Stimulated activated naive B cell treated with anti-CD40 and anti-IgM and Interleukin-4, amounts not matched to agents 10 μg/mL and 1 μg/mL and 100 μg/mL, for 72 hours (primary cell): ENCODE results near the gene HP1BP3.

Source experiments
- ATAC-seq, 2 donors: fragments of 150-1000 bp; cut with Tn5 transposase; replicated peaks; 2 replicates each; pipeline ENCODE4 v1.10.0; 2021; ENCODE audit warnings: moderate library complexity in 1 of 2
- DNase-seq: peaks from one replicate; pipeline ENCODE4 v3.0.0; 2021
- H3K27ac Mint-ChIP-seq: one replicate; pipeline ENCODE4 v1.8.0; 2022; ENCODE audit warnings: mild to moderate bottlenecking, mixed read lengths
- H3K27me3 Mint-ChIP-seq, 2 donors: one replicate each; pipeline ENCODE4 v1.8.0; 2022; ENCODE audit warnings: mixed read lengths in 2 of 2
- H3K36me3 Mint-ChIP-seq, 2 donors: one replicate each; pipeline ENCODE4 v1.8.0; 2022; ENCODE audit warnings: mixed read lengths in 2 of 2, mild to moderate bottlenecking in 1 of 2
- H3K4me1 Mint-ChIP-seq, 2 donors: one replicate each; pipeline ENCODE4 v1.8.0; 2022; ENCODE audit warnings: mixed read lengths in 2 of 2, mild to moderate bottlenecking in 1 of 2
- H3K4me3 Mint-ChIP-seq, 2 donors: one replicate each; pipeline ENCODE4 v1.8.0; 2022; ENCODE audit warnings: mild to moderate bottlenecking in 2 of 2, mixed read lengths in 2 of 2, moderate library complexity in 1 of 2
- H3K9me3 Mint-ChIP-seq, 2 donors: one replicate each; pipeline ENCODE4 v1.8.0; 2022; ENCODE audit warnings: mixed read lengths in 2 of 2, mild to moderate bottlenecking in 1 of 2

Gene HP1BP3, protein sequence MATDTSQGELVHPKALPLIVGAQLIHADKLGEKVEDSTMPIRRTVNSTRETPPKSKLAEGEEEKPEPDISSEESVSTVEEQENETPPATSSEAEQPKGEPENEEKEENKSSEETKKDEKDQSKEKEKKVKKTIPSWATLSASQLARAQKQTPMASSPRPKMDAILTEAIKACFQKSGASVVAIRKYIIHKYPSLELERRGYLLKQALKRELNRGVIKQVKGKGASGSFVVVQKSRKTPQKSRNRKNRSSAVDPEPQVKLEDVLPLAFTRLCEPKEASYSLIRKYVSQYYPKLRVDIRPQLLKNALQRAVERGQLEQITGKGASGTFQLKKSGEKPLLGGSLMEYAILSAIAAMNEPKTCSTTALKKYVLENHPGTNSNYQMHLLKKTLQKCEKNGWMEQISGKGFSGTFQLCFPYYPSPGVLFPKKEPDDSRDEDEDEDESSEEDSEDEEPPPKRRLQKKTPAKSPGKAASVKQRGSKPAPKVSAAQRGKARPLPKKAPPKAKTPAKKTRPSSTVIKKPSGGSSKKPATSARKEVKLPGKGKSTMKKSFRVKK

GRCh38 chr1:20787029-20787839 is at the start of gene HP1BP3:
TSS of gene HP1BP3 (minus strand) at chr1:20787307. CDS start at chr1:20780440, 6,867 bp downstream.
- peak within 1 kb of the TSS; percentile 97 for H3K27ac Mint-ChIP-seq
- no peaks in the 10 kb centered on the region for H3K27me3 Mint-ChIP-seq
- peaks cover 9 to 25% of the 10 kb centered on the region in 2 donors for H3K4me1 Mint-ChIP-seq
- no peaks in the 10 kb centered on the region for H3K36me3 Mint-ChIP-seq
- peak within 1 kb of the TSS; percentile 95 for H3K4me3 Mint-ChIP-seq
- H3K9me3 Mint-ChIP-seq: no peaks in the 10 kb centered on the region
- peak; percentile 79 for DNase-seq
- ATAC-seq: peak; percentile 64 to 68

GRCh38 chr1:20836230-20836629 is 49.1 kb upstream of the HP1BP3 start:
- H3K27ac Mint-ChIP-seq: no peak overlapping the region
- ATAC-seq (no peak), DNase-seq (no peak)
- H3K36me3 Mint-ChIP-seq: peaks cover 20 to 38% of the 10 kb centered on the region in 2 donors
- H3K27me3 Mint-ChIP-seq: no peaks in the 10 kb centered on the region
- no peaks in the 10 kb centered on the region for H3K4me1 Mint-ChIP-seq
- H3K9me3 Mint-ChIP-seq: no peaks in the 10 kb centered on the region
- H3K4me3 Mint-ChIP-seq: no peak overlapping the region

DNA sequence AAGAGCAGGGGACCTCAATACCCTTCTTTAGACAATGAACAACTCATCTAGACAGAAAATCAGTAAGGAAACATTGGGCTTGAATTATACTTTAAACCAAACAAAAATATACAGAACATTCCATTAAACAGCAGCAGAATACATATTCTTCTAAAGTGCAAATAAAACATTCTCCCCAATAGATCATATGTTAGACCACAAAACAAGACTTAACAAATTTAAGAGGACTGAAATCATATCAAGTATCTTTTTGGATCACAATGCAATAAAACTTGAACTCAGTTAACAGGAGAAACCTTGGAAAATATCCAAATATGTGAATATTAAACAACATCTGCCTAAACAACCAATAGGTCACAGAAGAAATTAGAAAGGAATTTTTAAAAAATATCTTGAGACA is 47.7 kb upstream of the HP1BP3 start:
- no peak overlapping the region for H3K4me3 Mint-ChIP-seq
- H3K27me3 Mint-ChIP-seq: no peaks in the 10 kb centered on the region
- H3K9me3 Mint-ChIP-seq: no peaks in the 10 kb centered on the region
- H3K36me3 Mint-ChIP-seq: peaks cover 20 to 36% of the 10 kb centered on the region in 2 donors
- no peaks in the 10 kb centered on the region for H3K4me1 Mint-ChIP-seq
- no peak for ATAC-seq
- no peak for DNase-seq
- H3K27ac Mint-ChIP-seq: no peak overlapping the region

- Mint-ChIP-seq H3K36me3 (peaks cover 20 to 33% of the 10 kb centered on the region in 2 donors), H3K27ac (no peak overlapping the region), H3K9me3 (no peaks in the 10 kb centered on the region), H3K4me1 (no peaks in the 10 kb centered on the region), H3K27me3 (no peaks in the 10 kb centered on the region), H3K4me3 (no peak overlapping the region)
- no peak for ATAC-seq
- no peak for DNase-seq
Observed at GRCh38 chr1:20834192-20834591, 47.1 kb upstream of the HP1BP3 start.

DNA sequence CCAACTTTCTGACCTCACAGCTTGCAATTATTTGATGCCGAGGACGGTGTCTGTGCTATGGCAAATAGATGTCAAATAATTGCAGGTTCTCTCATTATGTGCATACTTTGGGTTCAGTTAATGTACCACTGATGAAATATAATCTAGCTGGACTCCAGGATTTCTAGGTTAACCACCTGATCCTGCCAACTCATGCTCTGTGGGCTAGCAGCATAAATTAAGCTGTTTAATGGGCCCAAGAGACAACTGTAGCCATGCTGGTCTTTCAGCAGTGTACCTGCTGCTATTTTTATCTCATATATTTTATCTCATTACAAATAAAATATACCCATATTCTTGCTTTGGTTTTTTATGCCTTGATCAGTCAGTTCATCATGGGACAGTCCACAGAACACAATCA is 43.3 kb upstream of the HP1BP3 start:
- ATAC-seq (no peak), DNase-seq (no peak)
- Mint-ChIP-seq H3K4me3 (no peak overlapping the region), H3K9me3 (no peaks in the 10 kb centered on the region), H3K27me3 (no peaks in the 10 kb centered on the region), H3K36me3 (peaks cover 23 to 34% of the 10 kb centered on the region in 2 donors), H3K4me1 (no peaks in the 10 kb centered on the region), H3K27ac (no peak overlapping the region)

DNA sequence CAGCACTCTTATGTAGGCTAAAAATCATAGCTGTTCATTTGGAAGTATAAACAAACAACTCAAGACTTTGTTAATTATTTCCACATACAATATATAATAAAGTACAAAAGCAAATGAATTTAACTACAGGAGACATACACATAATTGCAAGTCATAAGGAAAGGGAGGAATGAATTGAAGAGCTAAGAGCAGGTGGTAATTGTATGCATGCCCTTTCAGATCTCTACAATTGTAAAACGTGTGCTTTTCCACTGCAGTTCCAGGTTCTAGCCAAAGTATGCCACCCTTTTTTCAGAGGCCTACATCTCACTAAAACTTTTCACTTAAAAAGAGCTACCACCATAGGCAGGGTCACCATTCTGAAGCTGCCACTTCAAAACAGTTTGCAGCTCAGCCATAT is 42.8 kb upstream of the HP1BP3 start:
- DNase-seq: no peak
- H3K27me3 Mint-ChIP-seq: no peaks in the 10 kb centered on the region
- no peaks in the 10 kb centered on the region for H3K9me3 Mint-ChIP-seq
- H3K27ac Mint-ChIP-seq: no peak overlapping the region
- H3K4me3 Mint-ChIP-seq: no peak overlapping the region
- ATAC-seq: no peak
- no peaks in the 10 kb centered on the region for H3K4me1 Mint-ChIP-seq
- H3K36me3 Mint-ChIP-seq: peaks cover 18 to 31% of the 10 kb centered on the region in 2 donors

DNA sequence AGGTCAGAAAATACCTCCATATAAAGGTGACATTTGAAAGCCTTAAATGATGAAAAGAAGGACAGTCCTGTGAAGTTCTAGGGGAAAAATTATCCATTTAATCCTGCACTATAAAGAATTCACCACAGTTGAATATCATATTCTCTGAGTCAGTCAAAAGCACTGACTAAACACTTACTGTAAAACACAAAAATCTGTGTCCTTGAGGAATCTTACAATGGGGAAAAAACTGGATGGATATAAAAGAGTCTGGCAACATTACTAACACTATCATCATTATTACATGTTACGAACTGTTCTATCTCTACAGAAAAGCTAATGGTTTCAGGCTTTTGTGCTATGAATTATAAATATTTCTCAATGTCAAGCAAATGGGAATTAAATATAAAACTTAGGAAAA is 42.4 kb upstream of the HP1BP3 start:
- DNase-seq: no peak
- no peak for ATAC-seq
- H3K4me1 Mint-ChIP-seq: no peaks in the 10 kb centered on the region
- peaks cover 14 to 30% of the 10 kb centered on the region in 2 donors for H3K36me3 Mint-ChIP-seq
- no peak overlapping the region for H3K27ac Mint-ChIP-seq
- H3K27me3 Mint-ChIP-seq: no peaks in the 10 kb centered on the region
- H3K9me3 Mint-ChIP-seq: no peaks in the 10 kb centered on the region
- no peak overlapping the region for H3K4me3 Mint-ChIP-seq

DNA sequence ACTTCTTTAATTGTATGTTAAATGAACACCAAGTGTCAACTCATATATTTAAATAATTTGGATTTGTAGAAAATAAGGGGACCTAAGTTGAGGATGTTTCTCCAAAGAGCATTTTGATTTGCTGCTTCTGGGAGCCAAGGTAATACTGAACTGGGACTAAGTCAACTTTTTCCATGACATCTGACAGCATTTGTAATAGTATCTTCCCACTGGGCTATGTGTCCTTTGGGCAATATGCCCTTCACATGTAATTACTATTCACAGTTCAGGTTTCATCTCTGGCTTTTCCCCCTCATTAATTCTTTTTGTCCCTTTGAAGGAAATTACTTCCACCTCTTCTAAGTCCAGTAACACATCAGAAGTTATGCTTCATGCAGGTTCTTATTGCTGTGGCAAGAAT is 36.7 kb upstream of the HP1BP3 start:
- no peaks in the 10 kb centered on the region for H3K9me3 Mint-ChIP-seq
- H3K27ac Mint-ChIP-seq: no peak overlapping the region
- H3K36me3 Mint-ChIP-seq: peaks cover 32 to 59% of the 10 kb centered on the region in 2 donors

GRCh38 chr1:20821466-20821865 is 34.4 kb upstream of the HP1BP3 start:
- Mint-ChIP-seq H3K4me3 (no peak overlapping the region), H3K36me3 (peaks cover 35 to 51% of the 10 kb centered on the region in 2 donors), H3K4me1 (no peaks in the 10 kb centered on the region), H3K9me3 (no peaks in the 10 kb centered on the region), H3K27me3 (no peaks in the 10 kb centered on the region), H3K27ac (no peak overlapping the region)
- DNase-seq (no peak), ATAC-seq (no peak)

More for the DNA sequence above, 36.7 kb upstream of the HP1BP3 start:
- no peaks in the 10 kb centered on the region for H3K27me3 Mint-ChIP-seq
- ATAC-seq: no peak
- no peak for DNase-seq
- H3K4me1 Mint-ChIP-seq: no peaks in the 10 kb centered on the region
- no peak overlapping the region for H3K4me3 Mint-ChIP-seq

DNA sequence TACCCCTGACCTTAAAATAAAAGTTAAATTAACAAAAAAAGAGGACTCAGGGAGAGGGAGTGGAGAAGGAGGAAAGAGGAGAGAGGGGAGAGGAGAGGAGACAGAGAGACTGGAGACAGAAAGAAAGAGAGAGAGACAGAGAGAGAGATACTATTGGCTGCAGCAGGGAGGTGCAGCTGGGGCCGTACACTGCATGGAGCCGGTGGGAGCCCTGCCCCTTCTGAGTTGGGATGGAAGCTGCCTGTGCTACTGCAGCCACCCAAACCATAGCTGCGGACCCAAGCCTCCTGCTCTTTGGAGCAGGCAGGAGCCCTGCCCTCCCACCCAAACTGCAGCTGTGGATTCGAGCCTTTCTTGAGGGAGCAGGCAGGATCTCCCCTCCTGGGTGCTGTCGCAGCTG is 32.7 kb upstream of the HP1BP3 start:
- H3K9me3 Mint-ChIP-seq: no peaks in the 10 kb centered on the region
- H3K4me1 Mint-ChIP-seq: no peaks in the 10 kb centered on the region
- no peaks in the 10 kb centered on the region for H3K27me3 Mint-ChIP-seq
- ATAC-seq (no peak), DNase-seq (no peak)
- H3K4me3 Mint-ChIP-seq: no peak overlapping the region
- H3K36me3 Mint-ChIP-seq: peaks cover 34 to 45% of the 10 kb centered on the region in 2 donors
- no peak overlapping the region for H3K27ac Mint-ChIP-seq

DNA sequence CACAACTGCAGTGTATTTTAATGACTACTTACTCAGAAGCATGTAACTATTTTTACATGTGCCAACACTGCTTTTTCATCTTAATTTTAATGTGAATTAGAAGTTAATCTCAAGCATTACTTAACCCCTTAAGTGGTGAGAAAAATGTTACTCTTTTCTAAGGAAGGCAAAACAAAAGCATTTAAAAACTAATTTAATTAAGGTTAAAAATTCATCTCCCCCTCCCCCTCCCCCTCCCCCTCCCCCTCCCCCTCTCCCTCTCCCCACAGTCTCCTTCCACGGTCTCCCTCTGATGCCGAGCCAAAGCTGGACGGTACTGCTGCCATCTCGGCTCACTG is 27.4 kb upstream of the HP1BP3 start:
- Mint-ChIP-seq H3K27me3 (no peaks in the 10 kb centered on the region), H3K4me1 (no peaks in the 10 kb centered on the region), H3K27ac (no peak overlapping the region), H3K9me3 (no peaks in the 10 kb centered on the region), H3K4me3 (no peak overlapping the region), H3K36me3 (peaks cover 12 to 13% of the 10 kb centered on the region in 2 donors)
- ATAC-seq (no peak), DNase-seq (no peak)

- Mint-ChIP-seq H3K27ac (no peak overlapping the region), H3K27me3 (no peaks in the 10 kb centered on the region), H3K4me3 (no peak overlapping the region), H3K4me1 (no peaks in the 10 kb centered on the region), H3K36me3 (peaks cover 3 to 15% of the 10 kb centered on the region in 2 donors), H3K9me3 (no peaks in the 10 kb centered on the region)
- no peak for DNase-seq
- no peak for ATAC-seq
Observed at GRCh38 chr1:20811916-20812315, 24.8 kb upstream of the HP1BP3 start.

- DNase-seq (no peak), ATAC-seq (no peak)
- no peak overlapping the region for H3K27ac Mint-ChIP-seq
- H3K4me1 Mint-ChIP-seq: peaks cover under 1 to 2% of the 10 kb centered on the region in 2 donors
- no peaks in the 10 kb centered on the region for H3K9me3 Mint-ChIP-seq
- no peak overlapping the region for H3K4me3 Mint-ChIP-seq
- H3K27me3 Mint-ChIP-seq: no peaks in the 10 kb centered on the region
- H3K36me3 Mint-ChIP-seq: no peaks in the 10 kb centered on the region
Observed at GRCh38 chr1:20793236-20793635, 6.1 kb upstream of the HP1BP3 start.

GRCh38 chr1:20792196-20792595 is 5.1 kb upstream of the HP1BP3 start:
- H3K36me3 Mint-ChIP-seq: no peaks in the 10 kb centered on the region
- ATAC-seq: no peak
- no peaks in the 10 kb centered on the region for H3K9me3 Mint-ChIP-seq
- H3K4me3 Mint-ChIP-seq: no peak overlapping the region
- DNase-seq: no peak
- no peaks in the 10 kb centered on the region for H3K27me3 Mint-ChIP-seq
- H3K4me1 Mint-ChIP-seq: peaks cover 4 to 10% of the 10 kb centered on the region in 2 donors
- no peak overlapping the region for H3K27ac Mint-ChIP-seq

GRCh38 chr1:20790785-20791184 is 3.7 kb upstream of the HP1BP3 start:
- Mint-ChIP-seq H3K4me3 (no peak overlapping the region), H3K9me3 (no peaks in the 10 kb centered on the region), H3K27me3 (no peaks in the 10 kb centered on the region), H3K4me1 (peaks cover 4 to 12% of the 10 kb centered on the region in 2 donors), H3K36me3 (no peaks in the 10 kb centered on the region), H3K27ac (no peak overlapping the region)
- DNase-seq (no peak), ATAC-seq (no peak)
